HCT116 (cell line): Measurements from ENCODE around the gene ERBB4.

Source experiments
- CTCF ChIP-seq, 3 experiments: fragments of 200-600 bp in 1 of 3; sonication (generic) in 1 of 3; IDR thresholded peaks in 2 of 3; conservative IDR thresholded peaks in 1 of 3; 2 replicates each; pipeline ENCODE4 v1.5.1; 2012 to 2017; ENCODE audit warnings: low read depth in 2 of 3, low read length in 2 of 3, antibody characterized with exemption in 1 of 3, borderline replicate concordance in 1 of 3, control low read depth in 1 of 3, mild to moderate bottlenecking in 1 of 3, mixed read lengths in 1 of 3, mixed run types in 1 of 3, moderate library complexity in 1 of 3; ENCODE audit not compliant: insufficient read depth in 1 of 3
- EZH2phosphoT487 ChIP-seq: fragments of 200-600 bp; IDR thresholded peaks from 2 replicates; pipeline ENCODE4 v1.6.1; 2018; ENCODE audit warnings: antibody characterized with exemption, borderline replicate concordance
- ZBTB33 ChIP-seq: IDR thresholded peaks from 2 replicates; pipeline ENCODE4 v1.6.1; 2011; ENCODE audit warnings: mild to moderate bottlenecking, low read length, moderate library complexity; ENCODE audit not compliant: insufficient replicate concordance; ENCODE audit errors: extremely low read depth

- no peak for TF ChIP-seq CTCF (IDR thresholded peaks at IDR 0.05 in 2 of 3, conservative IDR thresholded peaks at IDR 0.05 in 1 of 3; ENCODE audit: borderline replicate concordance in 1 of 3, insufficient read depth in 1 of 3, low read depth in 2 of 3, low read length in 2 of 3)
- no peak for TF ChIP-seq EZH2phosphoT487
- TF ChIP-seq ZBTB33 = no peak
Observed at GRCh38 chr2:211802666-211803065, 735.9 kb downstream of the ERBB4 start.
